ENCODE data around the gene LAGE3.

The LAGE3 gene

GRCh38 chrX:154513716-154514115, 34.6 kb upstream of the LAGE3 start:
- H3K27me3 ChIP-seq (ENCODE audit: insufficient read depth, poor library complexity, severe bottlenecking): no peaks in the 10 kb centered on the region
- DNase-seq (ENCODE audit: low spot score) (no peak), ATAC-seq (ENCODE audit: low read depth) (no peak)
- no peak overlapping the region for H3K4me3 ChIP-seq (ENCODE audit: severe bottlenecking)
- H3K9me3 ChIP-seq (ENCODE audit: severe bottlenecking): no peaks in the 10 kb centered on the region
- H3K4me1 ChIP-seq (ENCODE audit: insufficient read depth, poor library complexity, severe bottlenecking): no peaks in the 10 kb centered on the region
- H3K36me3 ChIP-seq (ENCODE audit: low read depth): no peaks in the 10 kb centered on the region
- H3K27ac ChIP-seq (ENCODE audit: poor library complexity, severe bottlenecking): no peak overlapping the region
- TF ChIP-seq, protein P1, sequence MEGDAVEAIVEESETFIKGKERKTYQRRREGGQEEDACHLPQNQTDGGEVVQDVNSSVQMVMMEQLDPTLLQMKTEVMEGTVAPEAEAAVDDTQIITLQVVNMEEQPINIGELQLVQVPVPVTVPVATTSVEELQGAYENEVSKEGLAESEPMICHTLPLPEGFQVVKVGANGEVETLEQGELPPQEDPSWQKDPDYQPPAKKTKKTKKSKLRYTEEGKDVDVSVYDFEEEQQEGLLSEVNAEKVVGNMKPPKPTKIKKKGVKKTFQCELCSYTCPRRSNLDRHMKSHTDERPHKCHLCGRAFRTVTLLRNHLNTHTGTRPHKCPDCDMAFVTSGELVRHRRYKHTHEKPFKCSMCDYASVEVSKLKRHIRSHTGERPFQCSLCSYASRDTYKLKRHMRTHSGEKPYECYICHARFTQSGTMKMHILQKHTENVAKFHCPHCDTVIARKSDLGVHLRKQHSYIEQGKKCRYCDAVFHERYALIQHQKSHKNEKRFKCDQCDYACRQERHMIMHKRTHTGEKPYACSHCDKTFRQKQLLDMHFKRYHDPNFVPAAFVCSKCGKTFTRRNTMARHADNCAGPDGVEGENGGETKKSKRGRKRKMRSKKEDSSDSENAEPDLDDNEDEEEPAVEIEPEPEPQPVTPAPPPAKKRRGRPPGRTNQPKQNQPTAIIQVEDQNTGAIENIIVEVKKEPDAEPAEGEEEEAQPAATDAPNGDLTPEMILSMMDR (IDR thresholded peaks at IDR 0.05; ENCODE audit: poor library complexity, severe bottlenecking): no peak

DNA sequence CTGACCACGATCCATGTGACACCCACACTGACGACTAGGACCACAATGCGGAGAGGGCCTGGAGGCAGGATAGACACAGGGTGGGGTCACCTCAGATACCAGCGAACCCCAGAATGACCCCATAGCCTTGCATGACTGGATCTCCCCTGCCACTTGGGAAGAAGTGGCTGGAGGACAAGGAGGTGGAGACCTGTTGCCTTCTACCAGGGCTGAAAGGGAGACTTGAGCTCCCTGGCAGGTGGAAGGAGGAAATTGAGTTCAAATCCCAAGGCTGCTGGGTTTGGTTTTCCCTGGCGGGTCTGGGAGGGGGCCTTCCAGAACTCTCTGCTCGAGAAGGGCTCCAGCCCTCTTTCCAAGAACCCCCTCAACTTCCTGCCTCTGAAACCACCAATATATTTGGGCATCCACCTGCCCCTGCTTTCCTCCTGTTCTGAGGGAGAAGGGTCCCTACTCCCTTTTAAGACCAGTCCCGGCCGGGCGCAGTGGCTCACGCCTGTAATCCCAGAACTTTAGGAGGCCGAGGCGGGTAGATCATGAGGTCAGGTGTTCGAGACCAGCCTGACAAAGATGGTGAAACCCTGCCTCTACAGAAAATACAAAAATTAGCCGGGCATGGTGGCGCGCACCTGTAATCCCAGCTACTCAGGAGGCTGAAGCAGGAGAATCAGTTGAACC, 33.9 kb upstream of the LAGE3 start:
- no peak overlapping the region for H3K4me3 ChIP-seq (ENCODE audit: severe bottlenecking)
- H3K36me3 ChIP-seq (ENCODE audit: low read depth): no peaks in the 10 kb centered on the region
- TF ChIP-seq, protein P1 (IDR thresholded peaks at IDR 0.05; ENCODE audit: poor library complexity, severe bottlenecking): no peak
- no peak for ATAC-seq (ENCODE audit: low read depth)
- no peaks in the 10 kb centered on the region for H3K27me3 ChIP-seq (ENCODE audit: insufficient read depth, poor library complexity, severe bottlenecking)
- no peak for DNase-seq (ENCODE audit: low spot score)
- no peaks in the 10 kb centered on the region for H3K4me1 ChIP-seq (ENCODE audit: insufficient read depth, poor library complexity, severe bottlenecking)
- H3K27ac ChIP-seq (ENCODE audit: poor library complexity, severe bottlenecking): no peak overlapping the region
- no peaks in the 10 kb centered on the region for H3K9me3 ChIP-seq (ENCODE audit: severe bottlenecking)

GRCh38 chrX:154511761-154512160, 32.7 kb upstream of the LAGE3 start:
- Histone ChIP-seq H3K9me3 (ENCODE audit: severe bottlenecking) (no peaks in the 10 kb centered on the region), H3K36me3 (ENCODE audit: low read depth) (no peaks in the 10 kb centered on the region), H3K27ac (ENCODE audit: poor library complexity, severe bottlenecking) (no peak overlapping the region), H3K4me1 (ENCODE audit: insufficient read depth, poor library complexity, severe bottlenecking) (no peaks in the 10 kb centered on the region), H3K4me3 (ENCODE audit: severe bottlenecking) (no peak overlapping the region), H3K27me3 (ENCODE audit: insufficient read depth, poor library complexity, severe bottlenecking) (no peaks in the 10 kb centered on the region)
- TF ChIP-seq, protein P1 (IDR thresholded peaks at IDR 0.05; ENCODE audit: poor library complexity, severe bottlenecking): no peak
- ATAC-seq (ENCODE audit: low read depth) (no peak), DNase-seq (ENCODE audit: low spot score) (no peak)

DNA sequence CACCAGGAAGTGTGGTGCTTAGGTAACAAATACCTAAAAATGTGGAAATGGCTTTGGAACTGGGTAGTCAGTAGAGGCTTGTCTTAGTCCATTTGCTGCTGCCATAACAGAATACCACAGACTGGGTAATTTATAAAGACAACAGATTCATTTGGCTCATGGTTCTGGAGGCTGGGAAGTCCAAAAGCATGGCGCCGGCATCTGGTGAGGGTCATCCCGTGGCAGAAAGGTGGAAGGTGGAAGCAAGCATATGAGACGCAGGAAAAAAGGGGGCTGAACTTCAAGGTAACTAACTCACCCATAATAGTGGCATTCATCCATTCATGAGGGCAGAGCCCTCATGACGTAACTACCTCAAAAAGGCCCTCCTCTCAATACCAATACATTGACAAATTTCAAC, 30.4 kb upstream of the LAGE3 start:
- Histone ChIP-seq H3K9me3 (ENCODE audit: severe bottlenecking) (no peaks in the 10 kb centered on the region), H3K4me1 (ENCODE audit: insufficient read depth, poor library complexity, severe bottlenecking) (peaks cover 2% of the 10 kb centered on the region), H3K27me3 (ENCODE audit: insufficient read depth, poor library complexity, severe bottlenecking) (no peaks in the 10 kb centered on the region), H3K36me3 (ENCODE audit: low read depth) (no peaks in the 10 kb centered on the region), H3K4me3 (ENCODE audit: severe bottlenecking) (no peak overlapping the region), H3K27ac (ENCODE audit: poor library complexity, severe bottlenecking) (no peak overlapping the region)
- TF ChIP-seq, protein P1 (IDR thresholded peaks at IDR 0.05; ENCODE audit: poor library complexity, severe bottlenecking): no peak
- no peak for DNase-seq (ENCODE audit: low spot score)
- no peak for ATAC-seq (ENCODE audit: low read depth)

DNA sequence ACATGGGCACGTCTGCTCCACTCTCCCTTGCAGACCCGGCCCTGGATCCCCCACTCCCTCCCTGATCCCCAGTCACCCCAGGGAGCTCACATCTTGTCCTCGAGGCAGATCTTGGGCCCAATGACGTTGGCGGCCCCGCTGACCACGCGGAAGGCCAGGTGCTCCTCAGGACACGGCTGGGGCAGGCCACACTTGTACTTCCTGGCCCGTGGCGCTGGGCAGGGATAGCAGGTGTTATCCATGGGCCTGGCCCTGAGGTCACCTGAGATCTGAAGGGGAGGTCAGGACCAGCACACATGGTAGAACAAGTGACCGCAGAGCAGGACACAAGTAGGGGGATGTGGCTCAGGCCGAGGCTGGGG, 29.3 kb upstream of the LAGE3 start:
- no peak overlapping the region for H3K27ac ChIP-seq (ENCODE audit: poor library complexity, severe bottlenecking)
- no peaks in the 10 kb centered on the region for H3K27me3 ChIP-seq (ENCODE audit: insufficient read depth, poor library complexity, severe bottlenecking)
- H3K9me3 ChIP-seq (ENCODE audit: severe bottlenecking): no peaks in the 10 kb centered on the region
- no peak overlapping the region for H3K4me3 ChIP-seq (ENCODE audit: severe bottlenecking)
- ATAC-seq (ENCODE audit: low read depth): no peak
- H3K4me1 ChIP-seq (ENCODE audit: insufficient read depth, poor library complexity, severe bottlenecking): peaks cover 2% of the 10 kb centered on the region
- TF ChIP-seq, protein P1 (IDR thresholded peaks at IDR 0.05; ENCODE audit: poor library complexity, severe bottlenecking): no peak
- DNase-seq (ENCODE audit: low spot score): no peak
- H3K36me3 ChIP-seq (ENCODE audit: low read depth): no peaks in the 10 kb centered on the region
